ENCODE results near the gene WDR81.
"Not testable (repeated sequence)": the region's sequence is repeated elsewhere in the genome, so short reads cannot be mapped to it uniquely, and the experiment has no call there.

The WDR81 gene

DNA sequence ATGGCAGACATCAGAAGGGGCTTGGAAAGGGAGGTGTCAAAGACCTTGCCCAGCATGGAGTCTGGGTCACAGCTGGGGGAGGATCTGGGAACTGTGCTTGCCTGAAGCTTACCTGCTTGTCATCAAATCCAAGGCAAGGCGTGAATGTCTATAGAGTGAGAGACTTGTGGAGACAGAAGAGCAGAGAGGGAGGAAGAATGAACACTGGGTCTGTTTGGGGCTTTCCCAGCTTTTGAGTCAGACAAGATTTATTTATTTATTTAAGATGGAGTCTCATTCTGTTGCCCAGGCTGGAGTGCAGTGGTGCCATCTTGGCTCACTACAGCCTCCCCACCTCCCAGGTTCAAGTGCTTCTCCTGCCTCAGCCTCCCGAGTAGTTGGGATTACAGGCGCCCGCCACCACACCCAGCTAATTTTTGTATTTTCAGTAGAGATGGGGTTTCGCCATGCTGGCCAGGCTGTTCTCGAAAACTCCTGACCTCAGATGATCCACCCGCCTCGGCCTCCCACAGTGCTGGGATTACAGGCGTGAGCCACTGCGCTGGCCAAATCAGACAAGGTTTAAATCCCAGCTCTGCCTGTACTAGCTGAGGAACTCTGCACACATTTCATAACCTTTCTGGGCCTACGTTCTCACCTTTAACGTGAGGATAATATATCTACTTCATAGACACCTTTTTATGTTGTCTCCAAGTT is 48.6 kb downstream of the WDR81 start:
- ChIA-PET CTCF (interaction anchor here (0.9 to 1.5 kb wide), 2 partner anchors 11 to 53 kb away, joined by 3 to 9 read pairs; no protein-coding TSS in a partner anchor), POLR2A (interaction anchor here (0.6 to 2.0 kb wide), 6 partner anchors 11 to 81 kb away, joined by 3 to 12 read pairs (median 4); partner anchors contain the start of gene SERPINF1)
- H3K36me3 ChIP-seq (ENCODE audit: control insufficient read depth in 2 of 2, insufficient read depth in 1 of 2, low read length in 2 of 2) = peaks cover 3 to 71% of the 10 kb centered on the region in 2 experiments; a peak in 2 of 3 replicates
- not testable (repeated sequence) for H3K4me3 ChIP-seq (ENCODE audit: low read depth, low read length); H3K27ac ChIP-seq (ENCODE audit: extremely low read depth, low read depth, low read length); H3K9me3 ChIP-seq (ENCODE audit: control insufficient read depth, insufficient read depth, low read depth, low read length); H3K4me1 ChIP-seq (ENCODE audit: control insufficient read depth, insufficient read depth, low read length)
- TF ChIP-seq ZNF677 (tag by site-specific recombination; IDR thresholded peaks at IDR 0.05) (peak; percentile 93), ZNF341 (tag by site-specific recombination; IDR thresholded peaks at IDR 0.05; ENCODE audit: low read depth) (0 out of 2 replicates have a peak, but pooled peaks have one; percentile 19)

DNA sequence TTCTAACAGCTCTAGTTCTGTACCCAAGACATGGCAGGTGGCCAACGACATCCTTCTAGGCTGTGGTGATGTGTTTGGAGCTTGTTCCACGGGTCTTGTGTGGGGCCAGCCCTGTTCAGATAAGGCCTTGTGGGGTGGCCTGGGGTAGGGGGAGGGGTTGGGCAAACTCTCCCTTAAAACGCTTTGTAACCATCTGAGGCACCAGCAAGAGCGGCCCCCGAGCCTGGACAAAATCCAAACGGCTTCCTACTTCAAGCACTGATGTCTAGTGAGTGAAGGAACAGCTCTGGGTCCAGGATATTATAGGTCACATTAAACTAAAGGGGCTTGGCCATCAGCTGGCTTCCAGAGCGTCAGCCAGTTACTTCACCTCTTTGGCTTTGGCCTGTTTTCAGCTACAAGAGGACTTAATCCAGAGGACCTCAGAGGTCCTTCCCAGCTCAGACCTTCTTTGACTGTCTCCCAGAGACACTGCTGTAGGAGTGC is 49.2 kb downstream of the WDR81 start:
- Histone ChIP-seq H3K4me1 (ENCODE audit: control insufficient read depth, insufficient read depth, low read length) (peaks cover 6% of the 10 kb centered on the region), H3K9me3 (ENCODE audit: control insufficient read depth, insufficient read depth, low read depth, low read length) (no peaks in the 10 kb centered on the region), H3K36me3 (ENCODE audit: control insufficient read depth in 2 of 2, insufficient read depth in 1 of 2, low read length in 2 of 2) (peaks cover 4 to 77% of the 10 kb centered on the region in 2 experiments; a peak in 2 of 3 replicates), H3K4me3 (ENCODE audit: low read depth, low read length) (no peak overlapping the region), H3K27ac (ENCODE audit: extremely low read depth, low read depth, low read length) (no peak overlapping the region)
- TF ChIP-seq, protein P1, sequence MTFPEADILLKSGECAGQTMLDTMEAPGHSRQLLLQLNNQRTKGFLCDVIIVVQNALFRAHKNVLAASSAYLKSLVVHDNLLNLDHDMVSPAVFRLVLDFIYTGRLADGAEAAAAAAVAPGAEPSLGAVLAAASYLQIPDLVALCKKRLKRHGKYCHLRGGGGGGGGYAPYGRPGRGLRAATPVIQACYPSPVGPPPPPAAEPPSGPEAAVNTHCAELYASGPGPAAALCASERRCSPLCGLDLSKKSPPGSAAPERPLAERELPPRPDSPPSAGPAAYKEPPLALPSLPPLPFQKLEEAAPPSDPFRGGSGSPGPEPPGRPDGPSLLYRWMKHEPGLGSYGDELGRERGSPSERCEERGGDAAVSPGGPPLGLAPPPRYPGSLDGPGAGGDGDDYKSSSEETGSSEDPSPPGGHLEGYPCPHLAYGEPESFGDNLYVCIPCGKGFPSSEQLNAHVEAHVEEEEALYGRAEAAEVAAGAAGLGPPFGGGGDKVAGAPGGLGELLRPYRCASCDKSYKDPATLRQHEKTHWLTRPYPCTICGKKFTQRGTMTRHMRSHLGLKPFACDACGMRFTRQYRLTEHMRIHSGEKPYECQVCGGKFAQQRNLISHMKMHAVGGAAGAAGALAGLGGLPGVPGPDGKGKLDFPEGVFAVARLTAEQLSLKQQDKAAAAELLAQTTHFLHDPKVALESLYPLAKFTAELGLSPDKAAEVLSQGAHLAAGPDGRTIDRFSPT (tag by site-specific recombination; IDR thresholded peaks at IDR 0.05) = no peak
- TF ChIP-seq ZNF626 (tag by site-specific recombination; IDR thresholded peaks at IDR 0.05) (no peak), ZNF184 (tag by site-specific recombination; IDR thresholded peaks at IDR 0.05) (no peak), ZNF423 (tag by site-specific recombination; IDR thresholded peaks at IDR 0.05) (no peak), YY1 (tag by site-specific recombination; IDR thresholded peaks at IDR 0.05) (no peak), GLI4 (tag by site-specific recombination; IDR thresholded peaks at IDR 0.05) (no peak)
- ChIA-PET POLR2A (interaction anchor here (0.9 to 2.0 kb wide), 4 partner anchors 10 to 57 kb away, joined by 3 to 12 read pairs (median 4); partner anchors contain the start of gene SERPINF1), CTCF (interaction anchor here (0.9 to 1.5 kb wide), 2 partner anchors 10 to 54 kb away, joined by 3 to 9 read pairs; no protein-coding TSS in a partner anchor)

DNA sequence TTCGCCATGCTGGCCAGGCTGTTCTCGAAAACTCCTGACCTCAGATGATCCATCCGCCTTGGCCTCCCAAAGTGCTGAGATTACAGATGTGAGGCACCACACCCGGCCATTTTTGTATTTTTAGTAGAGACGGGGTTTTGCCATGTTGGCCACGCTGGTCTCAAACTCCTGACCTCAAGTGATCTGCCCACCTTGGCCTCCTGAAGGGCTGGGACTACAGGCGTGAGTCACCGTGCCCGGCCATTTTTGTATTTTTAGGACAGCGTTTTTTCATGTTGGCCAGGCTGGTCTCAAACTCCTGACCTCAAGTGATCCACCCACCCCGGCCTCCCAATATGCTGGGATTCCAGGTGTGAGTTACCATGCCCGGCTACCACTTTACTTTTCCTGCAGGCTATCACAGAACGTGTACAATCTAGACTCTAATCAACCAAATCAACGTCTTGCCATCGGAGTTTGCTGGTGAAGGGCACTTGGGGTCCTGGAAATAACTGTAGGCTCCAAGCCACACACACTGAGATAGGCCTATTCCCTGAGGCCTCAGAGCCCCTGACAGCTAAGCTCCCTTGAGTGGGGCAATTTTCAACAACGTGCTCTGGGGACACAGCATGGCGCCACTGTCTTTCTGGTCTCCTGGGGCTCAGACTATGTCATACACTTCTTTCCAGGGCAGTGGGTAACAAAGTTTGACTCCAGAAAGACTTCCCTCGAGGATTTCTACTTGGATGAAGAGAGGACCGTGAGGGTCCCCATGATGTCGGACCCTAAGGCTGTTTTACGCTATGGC is 50.1 kb downstream of the WDR81 start:
- ChIA-PET POLR2A (interaction anchor here (0.6 to 2.0 kb wide), 3 partner anchors 19 to 122 kb away, joined by 4 to 12 read pairs (median 5); no protein-coding TSS in a partner anchor), CTCF (interaction anchor here (0.9 kb wide), 1 partner anchor 55 kb away, joined by 3 read pairs; no protein-coding TSS in a partner anchor)
- H3K27ac ChIP-seq (ENCODE audit: extremely low read depth, low read depth, low read length) = no peak overlapping the region
- H3K9me3 ChIP-seq (ENCODE audit: control insufficient read depth, insufficient read depth, low read depth, low read length) = no peaks in the 10 kb centered on the region
- peaks cover 8 to 82% of the 10 kb centered on the region in 2 experiments; a peak in 2 of 3 replicates for H3K36me3 ChIP-seq (ENCODE audit: control insufficient read depth in 2 of 2, insufficient read depth in 1 of 2, low read length in 2 of 2)
- no peak overlapping the region for H3K4me3 ChIP-seq (ENCODE audit: low read depth, low read length)
- peaks cover 9% of the 10 kb centered on the region for H3K4me1 ChIP-seq (ENCODE audit: control insufficient read depth, insufficient read depth, low read length)
- no peak for TF ChIP-seq ZBTB21 (tag by site-specific recombination; IDR thresholded peaks at IDR 0.05)
- TF ChIP-seq ZSCAN23 (tag by site-specific recombination; IDR thresholded peaks at IDR 0.05) = no peak
- no peak for TF ChIP-seq ZBTB17 (tag by site-specific recombination; IDR thresholded peaks at IDR 0.05)
- 0 out of 2 replicates have a peak, but pooled peaks have one; percentile 78 for TF ChIP-seq ZNF677 (tag by site-specific recombination; IDR thresholded peaks at IDR 0.05)
- TF ChIP-seq ZNF544 (tag by site-specific recombination; IDR thresholded peaks at IDR 0.05) = no peak
- TF ChIP-seq ZNF558 (tag by site-specific recombination; IDR thresholded peaks at IDR 0.05) = no peak
- no peak for TF ChIP-seq ZNF266 (tag by site-specific recombination; IDR thresholded peaks at IDR 0.05; ENCODE audit: low read depth)
- no peak for TF ChIP-seq GFI1B (tag by site-specific recombination; IDR thresholded peaks at IDR 0.05)
- TF ChIP-seq, protein P2, sequence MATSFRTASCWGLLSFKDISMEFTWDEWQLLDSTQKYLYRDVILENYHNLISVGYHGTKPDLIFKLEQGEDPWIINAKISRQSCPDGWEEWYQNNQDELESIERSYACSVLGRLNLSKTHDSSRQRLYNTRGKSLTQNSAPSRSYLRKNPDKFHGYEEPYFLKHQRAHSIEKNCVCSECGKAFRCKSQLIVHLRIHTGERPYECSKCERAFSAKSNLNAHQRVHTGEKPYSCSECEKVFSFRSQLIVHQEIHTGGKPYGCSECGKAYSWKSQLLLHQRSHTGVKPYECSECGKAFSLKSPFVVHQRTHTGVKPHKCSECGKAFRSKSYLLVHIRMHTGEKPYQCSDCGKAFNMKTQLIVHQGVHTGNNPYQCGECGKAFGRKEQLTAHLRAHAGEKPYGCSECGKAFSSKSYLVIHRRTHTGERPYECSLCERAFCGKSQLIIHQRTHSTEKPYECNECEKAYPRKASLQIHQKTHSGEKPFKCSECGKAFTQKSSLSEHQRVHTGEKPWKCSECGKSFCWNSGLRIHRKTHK (tag by site-specific recombination; IDR thresholded peaks at IDR 0.05) = no peak
- TF ChIP-seq PRDM1 (tag by site-specific recombination; IDR thresholded peaks at IDR 0.05) = no peak
- no peak for TF ChIP-seq ZNF114 (tag by site-specific recombination; IDR thresholded peaks at IDR 0.05)
- no peak for TF ChIP-seq ZBTB8A (tag by site-specific recombination; IDR thresholded peaks at IDR 0.05)
- TF ChIP-seq MZF1 (tag by site-specific recombination; IDR thresholded peaks at IDR 0.05; ENCODE audit: borderline replicate concordance) = no peak
- TF ChIP-seq ZIC2 (tag by site-specific recombination; IDR thresholded peaks at IDR 0.05) = peak; percentile 81
- no peak for TF ChIP-seq ZNF843 (tag by site-specific recombination; IDR thresholded peaks at IDR 0.05)
- TF ChIP-seq ZNF146 (tag by site-specific recombination; IDR thresholded peaks at IDR 0.05) = no peak
- no peak for TF ChIP-seq KLF1 (tag by site-specific recombination; IDR thresholded peaks at IDR 0.05)

Data from HEK293 (cell line).